Activated naive CD4-positive, alpha-beta T cell treated with anti-CD3 and anti-CD28 coated beads, Interleukin-2, amount 50 U/mL, for 72 hours (primary cell): ENCODE measurements around the gene ALDH3B1. TPM values are rescaled to one million over a fixed set of nuclear protein-coding genes. Genes with fewer than 3 reads are reported as not detected.
A peak's percentile ranks its signal among the peaks of the same experiment; 100 is the strongest.
"Not testable (repeated sequence)": the region's sequence is repeated elsewhere in the genome, so short reads cannot be mapped to it uniquely, and the experiment has no call there.

Source experiments
- ATAC-seq, 2 donors: fragments of 150-1000 bp; cut with Tn5 transposase; 2 replicates each; pipeline ENCODE4 v1.10.0; 2021; ENCODE audit warnings: mild to moderate bottlenecking in 2 of 2, moderate library complexity in 2 of 2
- DNase-seq, 2 donors: peaks; one replicate each; pipeline ENCODE4 v3.0.0; 2021 to 2022; ENCODE audit warnings: low spot score in 2 of 2
- H3K27ac Mint-ChIP-seq, 2 donors: one replicate each; pipeline ENCODE4 v1.8.0; 2022; ENCODE audit warnings: mild to moderate bottlenecking in 2 of 2, mixed read lengths in 2 of 2
- H3K36me3 Mint-ChIP-seq, 2 donors: one replicate each; pipeline ENCODE4 v1.8.0; 2022; ENCODE audit warnings: mixed read lengths in 2 of 2
- H3K9me3 Mint-ChIP-seq, 2 donors: one replicate each; pipeline ENCODE4 v1.8.0; 2022; ENCODE audit warnings: mixed read lengths in 2 of 2
- total RNA-seq, 2 donors: library from RNA; stranded (reverse); gene quantifications; one replicate each; pipeline ENCODE4 v1.2.3, GENCODE V29; 2022

The ALDH3B1 gene
- under 1 TPM in 1 of 2 donors, not detected in 1; 0.11 TPM for total RNA-seq

GRCh38 chr11:68010090-68011041 is at the start of gene ALDH3B1:
Gene ALDH3B1 (plus strand): TSS chr11:68010327. CDS start chr11:68015298, 4,971 bp downstream.
- H3K36me3 Mint-ChIP-seq, result no peaks in the 10 kb centered on the region
- no peak within 1 kb of the TSS for H3K27ac Mint-ChIP-seq
- ATAC-seq (peak in 1 of 2 donors; percentile 36), DNase-seq (no peak)
- no peaks in the 10 kb centered on the region for H3K9me3 Mint-ChIP-seq

- not testable (repeated sequence) for H3K27ac Mint-ChIP-seq, H3K9me3 Mint-ChIP-seq, DNase-seq, ATAC-seq, H3K36me3 Mint-ChIP-seq
Measured at GRCh38 chr11:67963217-67963616, 46.9 kb upstream of the ALDH3B1 start.

GRCh38 chr11:67963879-67964278 is 46.2 kb upstream of the ALDH3B1 start:
- H3K9me3 Mint-ChIP-seq, H3K36me3 Mint-ChIP-seq, ATAC-seq, DNase-seq, H3K27ac Mint-ChIP-seq: not testable (repeated sequence)

GRCh38 chr11:67964746-67965145 is 45.4 kb upstream of the ALDH3B1 start:
- not testable (repeated sequence) for ATAC-seq, DNase-seq, H3K27ac Mint-ChIP-seq, H3K36me3 Mint-ChIP-seq, H3K9me3 Mint-ChIP-seq

GRCh38 chr11:67965830-67966348 is 44.2 kb upstream of the ALDH3B1 start:
- DNase-seq, H3K27ac Mint-ChIP-seq, H3K9me3 Mint-ChIP-seq, ATAC-seq, H3K36me3 Mint-ChIP-seq: not testable (repeated sequence)

- H3K9me3 Mint-ChIP-seq, H3K27ac Mint-ChIP-seq, ATAC-seq, DNase-seq, H3K36me3 Mint-ChIP-seq: not testable (repeated sequence)
Measured at GRCh38 chr11:67974746-67975145, 35.4 kb upstream of the ALDH3B1 start.

- not testable (repeated sequence) for H3K27ac Mint-ChIP-seq, DNase-seq
Measured at GRCh38 chr11:67978766-67979418, 31.2 kb upstream of the ALDH3B1 start.

GRCh38 chr11:67981226-67981625 is 28.9 kb upstream of the ALDH3B1 start:
- not testable (repeated sequence) for H3K9me3 Mint-ChIP-seq, H3K27ac Mint-ChIP-seq, DNase-seq, H3K36me3 Mint-ChIP-seq, ATAC-seq

More at GRCh38 chr11:67978766-67979418, 31.2 kb upstream of the ALDH3B1 start:
- ATAC-seq, H3K9me3 Mint-ChIP-seq, H3K36me3 Mint-ChIP-seq: not testable (repeated sequence)

GRCh38 chr11:67982255-67982857 is 27.8 kb upstream of the ALDH3B1 start:
- not testable (repeated sequence) for H3K27ac Mint-ChIP-seq, ATAC-seq, H3K36me3 Mint-ChIP-seq, H3K9me3 Mint-ChIP-seq, DNase-seq

- no peaks in the 10 kb centered on the region for H3K36me3 Mint-ChIP-seq
- ATAC-seq (peak in 1 of 2 donors; percentile 50), DNase-seq (no peak)
- H3K9me3 Mint-ChIP-seq, result no peaks in the 10 kb centered on the region
- H3K27ac Mint-ChIP-seq, result no peak overlapping the region
Measured at GRCh38 chr11:67983951-67984350, 26.2 kb upstream of the ALDH3B1 start.

GRCh38 chr11:67985302-67985701 is 24.8 kb upstream of the ALDH3B1 start:
- not testable (repeated sequence) for ATAC-seq, H3K27ac Mint-ChIP-seq, H3K9me3 Mint-ChIP-seq, DNase-seq, H3K36me3 Mint-ChIP-seq

GRCh38 chr11:67990546-67991346 is 19.4 kb upstream of the ALDH3B1 start:
- peak in 1 of 2 donors; percentile 48 for ATAC-seq
- not testable (repeated sequence) for H3K27ac Mint-ChIP-seq, H3K9me3 Mint-ChIP-seq, H3K36me3 Mint-ChIP-seq, DNase-seq

GRCh38 chr11:67991347-67992121 is 18.6 kb upstream of the ALDH3B1 start:
- ATAC-seq, H3K27ac Mint-ChIP-seq, DNase-seq, H3K36me3 Mint-ChIP-seq, H3K9me3 Mint-ChIP-seq: not testable (repeated sequence)

GRCh38 chr11:67993821-67994220 is 16.3 kb upstream of the ALDH3B1 start:
- H3K36me3 Mint-ChIP-seq, result not testable (repeated sequence)

GRCh38 chr11:67994387-67994786 is 15.7 kb upstream of the ALDH3B1 start:
- DNase-seq, H3K36me3 Mint-ChIP-seq, H3K9me3 Mint-ChIP-seq, H3K27ac Mint-ChIP-seq, ATAC-seq: not testable (repeated sequence)

More at GRCh38 chr11:67993821-67994220, 16.3 kb upstream of the ALDH3B1 start:
- H3K27ac Mint-ChIP-seq, H3K9me3 Mint-ChIP-seq: not testable (repeated sequence)
- ATAC-seq (peak in 1 of 2 donors; percentile 40), DNase-seq (peak; percentile 45 to 61)
